Lower lobe of right lung (tissue), 2 donors: ENCODE measurements around the gene CLNK. TPM values are rescaled to one million over a fixed set of nuclear protein-coding genes. Genes with fewer than 3 reads are reported as not detected.

ENCODE experiments used
- ATAC-seq, 2 donors: fragments of 200-7000 bp; cut with Tn5 transposase; one replicate each; pipeline ENCODE4 v1.9.1; 2020 to 2022; ENCODE audit warnings: mild to moderate bottlenecking in 2 of 2, moderate library complexity in 2 of 2
- DNase-seq: peaks from one replicate; pipeline ENCODE4 v3.0.0-alpha.2; 2020
- H3K27ac ChIP-seq: fragments of 200-600 bp; one replicate; pipeline ENCODE4 v1.8.0; 2022
- H3K27me3 ChIP-seq: fragments of 200-600 bp; one replicate; pipeline ENCODE4 v1.8.0; 2022; ENCODE audit warnings: low read depth
- H3K36me3 ChIP-seq: fragments of 200-600 bp; one replicate; pipeline ENCODE4 v1.8.0; 2022; ENCODE audit warnings: mild to moderate bottlenecking
- H3K4me1 ChIP-seq: fragments of 200-600 bp; one replicate; pipeline ENCODE4 v1.8.0; 2022
- H3K4me3 ChIP-seq: fragments of 200-600 bp; one replicate; pipeline ENCODE4 v1.8.0; 2022; ENCODE audit warnings: mild to moderate bottlenecking
- H3K9me3 ChIP-seq: fragments of 200-600 bp; one replicate; pipeline ENCODE4 v1.8.0; 2022
- intact Hi-C: fragments of 100-400 bp; cut with DNase I; formaldehyde crosslinking; loops from one replicate; pipeline ENCODE4 v1.11.0; 2022
- total RNA-seq: library from RNA; stranded (reverse); fragmentation: NEBNext Ultra II Directional; extraction: Animal tissue kit (Norgen Biotek cat#: 25700); gene quantifications from one replicate; pipeline ENCODE4 v1.2.1, GENCODE V29; 2021
- TF ChIP-seq, protein P1 (sequence below): fragments of 200-600 bp; IDR thresholded peaks from one replicate; pipeline ENCODE4 v1.8.0; 2022; ENCODE audit warnings: antibody characterized with exemption, mild to moderate bottlenecking
- donor health status: DM: no; HTN: yes; CAD: no; lungs with severe emphysema.

CLNK gene
- total RNA-seq, 1 donor from 2014 or later, result 0.09 TPM

DNA sequence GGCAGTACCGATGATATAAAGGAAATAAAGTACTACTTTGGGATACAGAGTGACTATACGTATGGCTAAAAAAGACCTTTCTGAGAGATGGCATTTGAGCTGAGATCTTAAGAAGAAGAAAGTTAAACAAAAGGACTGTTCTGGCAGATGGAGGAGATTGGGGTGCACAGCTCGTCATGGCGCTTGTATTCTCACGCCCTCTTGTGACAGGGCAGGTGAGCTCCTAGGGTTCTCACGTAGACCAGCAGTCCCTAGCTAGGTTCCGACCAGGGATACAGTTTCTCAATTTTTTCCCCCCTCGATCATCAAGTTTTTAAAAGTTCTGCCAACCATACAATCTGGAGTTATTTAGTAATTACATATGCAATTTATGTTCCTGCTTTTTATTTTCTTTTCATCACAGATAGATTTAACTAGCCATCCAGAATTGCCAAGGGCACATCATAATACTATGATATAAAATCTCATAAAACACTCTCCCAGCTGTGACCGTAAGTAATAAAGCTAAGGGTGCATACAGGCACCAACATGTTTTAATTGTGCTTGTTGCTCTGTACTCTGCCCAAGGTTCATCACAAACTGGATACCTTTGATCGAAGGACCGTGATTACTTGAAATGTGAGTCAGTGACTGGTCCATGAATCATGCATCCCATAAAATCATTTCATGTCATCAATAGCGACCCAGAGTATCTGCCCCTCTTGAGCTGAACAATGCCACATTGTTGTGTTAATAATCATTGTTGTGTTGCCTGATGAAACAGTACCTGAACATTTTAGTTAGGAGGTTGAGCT, 157.9 kb downstream of the CLNK start:
- Histone ChIP-seq H3K27me3 (no peaks in the 10 kb centered on the region), H3K4me1 (peaks cover 6% of the 10 kb centered on the region), H3K36me3 (no peaks in the 10 kb centered on the region), H3K27ac (no peak overlapping the region), H3K9me3 (no peaks in the 10 kb centered on the region), H3K4me3 (no peak overlapping the region)
- DNase-seq (no peak), ATAC-seq (no peak)
- intact Hi-C loops, result no loop called here
- TF ChIP-seq, protein P1, sequence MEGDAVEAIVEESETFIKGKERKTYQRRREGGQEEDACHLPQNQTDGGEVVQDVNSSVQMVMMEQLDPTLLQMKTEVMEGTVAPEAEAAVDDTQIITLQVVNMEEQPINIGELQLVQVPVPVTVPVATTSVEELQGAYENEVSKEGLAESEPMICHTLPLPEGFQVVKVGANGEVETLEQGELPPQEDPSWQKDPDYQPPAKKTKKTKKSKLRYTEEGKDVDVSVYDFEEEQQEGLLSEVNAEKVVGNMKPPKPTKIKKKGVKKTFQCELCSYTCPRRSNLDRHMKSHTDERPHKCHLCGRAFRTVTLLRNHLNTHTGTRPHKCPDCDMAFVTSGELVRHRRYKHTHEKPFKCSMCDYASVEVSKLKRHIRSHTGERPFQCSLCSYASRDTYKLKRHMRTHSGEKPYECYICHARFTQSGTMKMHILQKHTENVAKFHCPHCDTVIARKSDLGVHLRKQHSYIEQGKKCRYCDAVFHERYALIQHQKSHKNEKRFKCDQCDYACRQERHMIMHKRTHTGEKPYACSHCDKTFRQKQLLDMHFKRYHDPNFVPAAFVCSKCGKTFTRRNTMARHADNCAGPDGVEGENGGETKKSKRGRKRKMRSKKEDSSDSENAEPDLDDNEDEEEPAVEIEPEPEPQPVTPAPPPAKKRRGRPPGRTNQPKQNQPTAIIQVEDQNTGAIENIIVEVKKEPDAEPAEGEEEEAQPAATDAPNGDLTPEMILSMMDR, result no peak

DNA sequence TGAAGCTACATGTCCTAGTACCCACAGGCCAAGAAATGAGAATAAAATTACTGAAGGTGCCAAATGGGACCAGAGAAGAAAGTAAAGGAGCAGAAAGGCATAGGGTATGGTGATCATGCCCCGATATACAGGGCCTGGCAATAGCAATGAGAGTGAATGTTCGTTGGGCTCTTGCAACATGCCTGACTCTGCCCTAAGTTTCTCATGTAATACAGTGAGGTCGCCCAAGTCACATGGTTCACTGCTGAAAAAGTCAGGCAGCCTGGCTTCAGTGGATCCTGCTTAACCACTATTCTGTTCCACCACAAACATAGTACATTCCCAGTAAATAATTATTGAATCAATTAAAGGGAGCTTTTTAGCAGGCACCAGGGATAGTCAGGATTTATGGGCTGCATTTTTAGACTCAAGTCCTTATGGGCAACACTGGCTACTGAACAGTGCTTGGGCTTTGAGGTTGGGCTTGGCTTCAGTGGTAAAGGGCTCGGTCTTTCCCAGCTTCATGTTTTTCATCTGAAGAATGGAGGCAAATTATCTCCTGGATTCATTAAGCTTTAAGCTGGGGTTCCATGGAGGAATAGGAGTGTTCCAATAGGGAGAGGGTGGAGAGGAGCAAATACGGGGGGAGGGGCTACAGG, 160.3 kb downstream of the CLNK start:
- no peak for ATAC-seq

DNA sequence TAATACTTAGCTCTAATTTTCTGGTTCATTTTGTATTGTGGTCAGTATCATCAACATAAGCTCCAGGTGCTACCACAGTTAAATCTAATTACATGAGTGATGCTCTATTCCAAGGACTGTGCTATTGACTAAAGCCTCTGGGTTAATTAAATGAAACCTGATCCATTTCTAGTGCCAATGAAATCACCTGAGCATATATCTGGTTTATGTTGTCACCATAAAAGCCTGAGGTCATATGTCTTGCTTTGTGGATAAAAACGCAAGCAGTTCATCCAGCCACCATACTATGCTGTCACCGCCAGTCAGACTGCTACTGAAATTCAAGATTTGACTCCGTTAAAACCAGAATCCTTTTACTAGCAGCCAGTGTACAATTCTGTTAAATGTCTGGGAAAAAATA, 163.1 kb downstream of the CLNK start:
- TF ChIP-seq, protein P1, result no peak
- H3K27ac ChIP-seq, result no peak overlapping the region
- ATAC-seq, result no peak

More for the DNA sequence above, 160.3 kb downstream of the CLNK start:
- H3K4me1 ChIP-seq, result no peaks in the 10 kb centered on the region
- H3K4me3 ChIP-seq, result no peak overlapping the region
- TF ChIP-seq, protein P1, result no peak
- H3K27me3 ChIP-seq, result no peaks in the 10 kb centered on the region
- intact Hi-C loops, result no loop called here
- no peaks in the 10 kb centered on the region for H3K9me3 ChIP-seq
- DNase-seq, result no peak
- H3K27ac ChIP-seq, result no peak overlapping the region
- H3K36me3 ChIP-seq, result no peaks in the 10 kb centered on the region

DNA sequence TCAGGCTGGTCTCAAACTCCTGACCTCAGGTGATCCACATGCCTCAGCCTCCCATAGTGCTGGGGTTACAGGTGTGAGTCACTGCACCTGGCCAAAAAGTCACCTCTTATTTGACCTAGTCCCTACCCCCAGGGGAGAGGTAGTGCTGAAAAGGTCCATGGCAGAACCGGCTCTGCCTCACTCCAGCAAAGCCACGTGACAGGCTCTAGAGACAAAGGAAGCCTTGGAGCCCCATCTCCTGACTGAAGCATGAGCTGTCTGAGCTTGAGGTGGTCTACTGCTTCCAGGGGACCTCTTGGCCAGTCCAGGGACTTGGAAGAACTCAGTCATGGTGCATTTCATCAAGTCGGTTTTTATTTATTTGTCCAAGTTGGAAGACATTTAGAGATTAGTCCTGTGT, 174.8 kb downstream of the CLNK start:
- intact Hi-C loops, result no loop called here
- Histone ChIP-seq H3K4me1 (no peaks in the 10 kb centered on the region), H3K27me3 (no peaks in the 10 kb centered on the region), H3K4me3 (no peak overlapping the region), H3K9me3 (no peaks in the 10 kb centered on the region), H3K27ac (no peak overlapping the region), H3K36me3 (no peaks in the 10 kb centered on the region)
- ATAC-seq, result no peak
- DNase-seq, result no peak
- TF ChIP-seq, protein P1, result no peak

More for the DNA sequence above, 163.1 kb downstream of the CLNK start:
- Histone ChIP-seq H3K27me3 (no peaks in the 10 kb centered on the region), H3K36me3 (no peaks in the 10 kb centered on the region), H3K4me1 (no peaks in the 10 kb centered on the region), H3K9me3 (no peaks in the 10 kb centered on the region), H3K4me3 (no peak overlapping the region)
- intact Hi-C loops, result no loop called here
- DNase-seq, result no peak

DNA sequence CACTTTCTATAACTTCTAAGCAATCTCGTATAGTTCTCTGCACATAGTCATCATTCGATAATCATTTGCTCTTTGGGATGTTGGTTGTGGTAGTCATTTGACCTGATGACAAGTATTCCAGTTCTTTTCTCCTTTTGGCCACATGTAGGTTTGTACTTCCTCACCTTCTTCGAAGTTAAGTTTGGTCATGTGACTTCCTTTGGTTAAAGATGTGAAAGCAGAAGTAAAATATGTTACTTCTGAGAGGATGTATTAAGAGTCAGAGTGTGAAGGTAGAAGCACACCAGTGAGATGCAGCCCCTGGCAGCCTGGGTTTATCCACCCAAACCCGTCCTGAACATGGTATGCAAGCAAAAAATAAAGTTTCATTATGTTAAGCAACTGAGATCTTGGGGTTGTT, 178.5 kb downstream of the CLNK start:
- H3K36me3 ChIP-seq, result no peaks in the 10 kb centered on the region
- DNase-seq (no peak), ATAC-seq (no peak)
- H3K27ac ChIP-seq, result no peak overlapping the region
- H3K4me3 ChIP-seq, result no peak overlapping the region
- intact Hi-C loops, result no loop called here
- H3K27me3 ChIP-seq, result no peaks in the 10 kb centered on the region
- no peaks in the 10 kb centered on the region for H3K4me1 ChIP-seq
- TF ChIP-seq, protein P1, result no peak
- no peaks in the 10 kb centered on the region for H3K9me3 ChIP-seq
